ENCODE results near the gene CECR2.
"Not testable (repeated sequence)": the region's sequence is repeated elsewhere in the genome, so short reads cannot be mapped to it uniquely, and the experiment has no call there.

The CECR2 gene

DNA sequence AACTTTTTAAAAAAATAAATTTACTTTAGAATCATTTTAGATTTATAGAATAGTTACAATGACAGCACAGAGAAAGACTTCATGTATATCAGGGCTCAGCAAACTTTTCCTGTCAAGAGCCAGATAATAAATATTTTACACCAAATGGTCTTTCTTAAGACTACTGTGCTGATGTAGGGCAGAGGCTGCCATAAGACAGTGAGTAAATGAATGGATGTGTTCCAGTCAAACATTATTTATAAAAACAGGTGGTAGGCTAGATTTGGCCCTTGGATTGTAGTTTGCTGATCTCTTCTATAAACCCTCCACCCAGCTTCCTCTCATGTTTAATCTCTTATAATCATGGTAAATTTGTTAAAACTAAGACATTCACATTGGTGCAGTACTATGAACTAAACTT is 33.0 kb downstream of the CECR2 start:
- DNase-seq (ENCODE audit: low read depth): no peak

DNA sequence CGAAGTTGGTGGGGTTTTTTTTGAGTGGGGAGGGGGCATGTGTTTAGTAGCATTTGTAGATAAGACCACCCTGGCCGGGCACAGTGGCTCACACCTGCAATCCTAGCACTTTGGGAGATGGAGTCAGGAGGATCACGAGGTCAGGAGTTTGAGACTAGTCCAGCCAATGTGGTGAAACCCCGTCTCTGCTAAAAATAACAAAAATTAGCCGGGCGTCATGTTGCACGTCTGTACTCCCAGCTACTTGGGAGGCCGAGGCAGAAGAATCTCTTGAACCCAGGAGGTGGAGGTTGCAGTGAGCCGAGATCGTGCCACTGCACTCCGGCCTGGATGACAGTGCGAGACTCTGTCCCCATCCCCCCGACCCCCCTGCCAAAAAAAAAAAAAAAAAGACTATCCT is 34.6 kb downstream of the CECR2 start:
- no peak for DNase-seq (ENCODE audit: low read depth)

DNA sequence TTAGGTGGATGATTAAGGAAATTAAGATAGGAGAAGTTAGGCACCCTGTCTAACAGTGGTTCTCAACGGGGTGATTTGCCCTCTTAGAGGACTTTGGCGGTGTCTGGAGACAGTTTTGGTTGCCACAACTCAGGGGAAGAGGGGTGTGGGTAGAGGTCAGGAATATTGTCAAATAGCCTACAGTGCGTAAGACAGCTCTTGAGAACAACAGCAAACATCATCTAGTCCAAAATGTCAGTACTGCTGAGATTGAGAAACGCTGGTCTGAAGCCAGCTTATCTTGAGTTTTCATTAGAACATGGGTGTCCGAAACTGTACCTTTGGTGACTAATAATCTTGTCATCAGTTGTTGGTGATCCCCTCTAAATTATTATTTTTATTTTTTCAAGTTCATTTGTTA is 38.4 kb downstream of the CECR2 start:
- DNase-seq (ENCODE audit: low read depth): no peak

DNA sequence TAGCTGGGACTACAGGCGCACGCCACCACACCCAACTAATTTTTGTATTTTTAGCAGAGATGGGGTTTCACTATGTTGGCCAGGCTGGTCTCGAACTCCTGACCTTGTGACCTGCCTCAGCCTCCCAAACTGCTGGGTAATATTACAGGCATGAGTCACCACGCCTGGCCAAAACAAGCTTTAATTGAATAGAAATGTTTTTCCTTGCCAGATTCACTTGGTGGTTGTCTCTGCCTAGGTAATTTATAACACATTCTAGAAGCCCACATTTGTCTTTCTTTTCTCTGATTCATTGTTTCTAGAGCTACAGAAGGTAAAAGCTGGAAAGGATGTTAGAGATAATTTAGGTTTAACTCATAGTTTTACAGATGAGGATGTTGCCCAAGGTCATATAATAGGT is 41.3 kb downstream of the CECR2 start:
- DNase-seq (ENCODE audit: low read depth): no peak

DNA sequence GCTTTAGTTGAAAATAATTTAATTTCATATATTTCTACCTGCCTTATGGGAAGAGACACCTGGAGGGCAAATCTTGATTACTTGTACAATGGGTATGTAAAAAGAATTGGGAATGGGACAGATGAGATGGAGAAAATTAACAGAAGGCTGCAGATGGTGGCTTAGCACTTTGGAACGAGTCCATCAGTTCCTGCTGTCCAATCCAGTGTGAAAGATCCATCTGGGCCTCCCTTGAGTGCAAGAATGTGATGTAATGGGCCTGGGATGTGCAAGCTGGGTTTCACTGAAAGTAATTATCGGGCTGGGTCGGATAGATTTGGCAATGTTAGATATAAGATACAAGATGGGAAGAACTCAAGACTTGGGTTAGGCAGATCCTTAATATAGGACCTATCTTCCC is 42.0 kb downstream of the CECR2 start:
- DNase-seq (ENCODE audit: low read depth): no peak

DNA sequence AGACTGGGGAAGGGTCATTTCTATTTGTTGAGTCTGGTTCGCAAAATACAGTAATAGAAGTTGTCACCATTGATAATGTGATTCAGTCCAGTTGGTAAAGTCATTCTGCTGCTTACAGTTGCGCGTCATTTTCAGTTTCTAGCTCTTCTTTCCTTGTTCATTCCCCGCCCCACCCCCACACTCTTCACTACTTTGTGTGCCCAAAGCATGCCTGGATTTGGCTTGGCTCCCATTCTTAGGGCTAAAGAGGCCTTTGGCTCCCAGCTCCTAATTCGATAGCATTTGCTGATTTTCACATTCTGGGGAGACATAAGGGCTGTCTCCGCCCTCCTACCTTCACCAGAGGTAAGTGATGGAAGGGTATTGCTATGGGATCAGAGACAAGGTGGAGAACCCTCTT is 43.0 kb downstream of the CECR2 start:
- DNase-seq (ENCODE audit: low read depth): no peak

DNA sequence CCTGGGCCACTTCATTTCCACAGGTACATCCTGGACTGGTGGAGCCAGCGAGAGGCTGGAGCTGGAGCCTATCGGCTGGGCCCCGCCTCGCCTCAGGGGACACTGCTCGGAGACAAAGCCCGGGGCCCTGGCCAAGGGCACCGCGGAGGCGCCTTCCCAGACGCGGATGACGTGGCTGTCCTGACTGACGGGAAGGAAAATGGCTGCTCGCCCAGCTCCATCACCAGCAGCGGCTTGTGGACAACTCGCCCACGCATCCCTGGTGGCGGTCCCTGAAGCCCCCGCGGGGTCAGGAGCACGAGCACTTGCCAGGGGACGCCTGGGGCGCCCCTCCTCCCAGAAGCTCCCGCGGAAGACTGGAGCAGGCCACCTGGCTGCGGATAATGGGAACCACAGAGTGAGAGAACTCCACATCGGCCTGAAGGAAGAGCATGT is 49.6 kb downstream of the CECR2 start:
- no peak for DNase-seq (ENCODE audit: low read depth)

DNA sequence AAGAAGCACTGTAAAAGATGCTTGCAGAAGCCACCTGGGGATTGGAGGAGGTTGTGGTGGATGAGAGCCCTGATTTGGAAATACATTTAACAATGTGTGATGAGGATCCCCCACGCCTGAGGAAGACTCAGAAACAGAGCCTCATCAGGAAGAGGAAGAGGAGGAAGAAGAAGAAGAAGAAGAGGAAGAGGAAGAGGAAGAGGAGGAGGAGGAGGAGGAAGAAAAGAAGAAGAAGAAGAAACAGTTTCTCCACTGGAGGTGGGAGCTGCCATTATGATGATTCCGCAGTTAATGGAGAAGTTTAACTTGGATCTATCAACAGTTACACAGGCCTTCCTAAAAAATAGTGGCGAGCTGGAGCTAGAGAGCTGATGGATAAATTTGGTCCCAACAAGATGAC is 50.1 kb downstream of the CECR2 start:
- no peak for DNase-seq (ENCODE audit: low read depth)

DNA sequence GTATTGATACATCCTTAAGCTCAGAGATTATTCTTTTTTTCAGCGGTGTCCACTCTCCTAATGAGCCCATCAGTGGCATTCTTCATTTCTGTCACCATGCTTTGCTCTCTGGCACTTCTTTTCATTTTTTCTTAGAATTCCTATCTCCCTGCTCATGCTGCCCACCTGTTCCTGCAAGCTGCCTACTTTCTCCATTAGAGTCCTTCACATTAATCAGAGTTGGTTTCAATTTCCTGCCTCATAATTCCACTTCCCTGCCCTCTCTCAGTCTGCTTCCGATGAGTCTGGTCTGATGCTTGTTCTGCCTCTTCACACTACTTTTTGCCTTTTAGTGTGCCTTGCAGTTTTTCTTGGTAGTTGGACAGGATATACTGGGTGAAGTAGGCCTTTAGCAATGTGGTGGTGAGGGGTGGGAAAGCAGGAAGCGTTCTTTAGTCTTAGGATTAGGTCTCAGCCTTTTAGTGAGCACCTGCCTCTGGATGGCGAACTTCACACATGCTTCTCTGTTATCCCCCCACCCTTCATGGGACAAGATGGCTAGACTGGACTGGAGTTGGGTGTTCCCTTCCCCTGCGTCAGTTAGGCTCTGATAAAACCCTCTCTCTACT is 53.6 kb downstream of the CECR2 start:
- no peak for DNase-seq (ENCODE audit: low read depth)

DNA sequence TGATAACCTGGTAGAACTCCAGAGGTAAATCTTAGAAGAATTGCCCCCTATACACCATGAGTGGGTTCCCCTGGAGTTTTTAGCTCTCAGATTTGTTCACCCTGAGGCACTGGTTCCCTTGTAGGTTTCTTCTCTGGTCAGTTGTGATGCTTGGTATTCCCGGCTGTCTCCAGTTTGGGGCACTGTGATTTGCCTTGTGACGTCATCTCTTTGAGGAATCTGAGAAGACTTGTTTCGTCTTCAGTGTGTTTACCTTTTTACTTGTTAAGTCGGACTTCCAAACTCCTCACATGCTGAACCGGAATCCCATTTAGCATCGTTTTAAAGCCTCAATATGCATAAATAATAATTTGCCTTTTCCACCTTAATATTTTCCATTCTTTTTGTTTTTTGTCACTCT is 54.4 kb downstream of the CECR2 start:
- DNase-seq (ENCODE audit: low read depth): no peak

DNA sequence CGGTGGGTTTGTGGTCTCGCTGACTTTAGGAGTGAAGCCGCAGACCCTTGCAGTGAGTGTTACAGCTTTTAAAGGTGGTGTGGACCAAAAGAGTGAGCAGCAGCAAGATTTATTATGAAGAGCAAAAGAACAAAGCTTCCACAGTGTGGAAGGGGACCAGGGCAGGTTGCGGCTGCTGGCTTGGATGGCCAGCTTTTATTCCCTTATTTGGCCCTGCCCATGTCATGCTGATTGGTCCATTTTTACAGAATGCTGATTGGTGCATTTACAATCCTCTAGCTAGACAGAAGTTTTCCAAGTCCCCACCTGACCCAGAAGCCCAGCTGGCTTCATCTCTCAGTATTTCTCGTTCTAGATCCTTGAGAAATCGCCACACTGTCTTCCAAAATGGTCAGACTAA is 58.3 kb downstream of the CECR2 start:
- DNase-seq (ENCODE audit: low read depth): not testable (repeated sequence)

DNA sequence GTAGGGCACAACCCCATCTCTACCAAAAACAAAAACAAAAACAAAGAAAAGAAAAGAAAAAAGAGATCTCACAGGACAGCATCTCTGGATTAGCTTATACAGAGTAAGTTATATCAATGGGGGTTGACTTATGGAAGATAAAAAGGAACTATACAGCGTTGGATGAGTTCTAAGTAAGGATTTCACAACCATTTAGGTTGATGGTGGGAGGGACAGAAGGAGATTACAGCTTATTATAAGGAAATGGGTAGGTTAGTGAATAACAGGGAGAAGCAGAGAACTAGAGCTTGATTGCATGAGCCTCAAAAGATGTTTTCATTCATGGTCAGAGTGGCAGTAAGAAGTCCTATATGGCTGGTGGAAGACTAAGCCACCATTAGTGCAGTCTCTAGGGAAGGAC is 60.3 kb downstream of the CECR2 start:
- no peak for DNase-seq (ENCODE audit: low read depth)

DNA sequence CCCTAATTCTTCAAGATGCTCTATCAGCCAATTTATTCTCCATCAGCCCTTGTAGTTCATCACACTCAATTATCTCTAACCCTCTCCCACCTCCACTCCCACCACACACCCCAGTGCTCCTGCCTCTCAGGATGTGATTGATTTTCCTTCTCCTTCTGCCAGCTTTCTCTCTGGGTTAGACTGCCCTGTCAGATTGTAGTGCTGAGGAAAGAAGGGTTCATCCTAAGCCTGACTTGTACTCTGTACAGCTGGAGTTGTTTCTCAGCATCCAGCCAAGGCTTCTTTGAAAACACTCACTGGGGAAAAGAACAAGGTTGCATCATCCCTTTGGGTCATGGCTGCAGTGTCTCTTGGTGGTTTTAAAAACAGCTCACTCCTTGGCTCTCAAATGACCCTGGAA is 61.2 kb downstream of the CECR2 start:
- DNase-seq (ENCODE audit: low read depth): no peak

DNA sequence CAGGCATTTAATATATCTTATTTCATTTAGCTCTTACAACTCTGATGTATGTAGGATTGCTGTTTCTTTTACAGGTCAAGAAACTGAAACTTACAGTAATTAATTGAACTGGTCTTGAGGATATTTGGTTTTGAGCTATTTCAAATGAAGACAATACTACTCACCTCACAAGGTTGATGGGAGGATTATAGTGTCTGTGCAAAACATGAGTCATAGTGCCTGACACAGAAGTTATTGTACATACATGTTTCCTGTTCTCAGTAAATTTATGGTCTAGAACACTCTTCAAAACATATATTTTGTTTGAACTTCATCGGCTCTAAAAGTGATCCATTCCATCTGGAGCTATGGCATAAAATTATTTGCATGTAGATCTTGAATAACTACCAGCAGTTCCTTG is 61.9 kb downstream of the CECR2 start:
- DNase-seq (ENCODE audit: low read depth): no peak

DNA sequence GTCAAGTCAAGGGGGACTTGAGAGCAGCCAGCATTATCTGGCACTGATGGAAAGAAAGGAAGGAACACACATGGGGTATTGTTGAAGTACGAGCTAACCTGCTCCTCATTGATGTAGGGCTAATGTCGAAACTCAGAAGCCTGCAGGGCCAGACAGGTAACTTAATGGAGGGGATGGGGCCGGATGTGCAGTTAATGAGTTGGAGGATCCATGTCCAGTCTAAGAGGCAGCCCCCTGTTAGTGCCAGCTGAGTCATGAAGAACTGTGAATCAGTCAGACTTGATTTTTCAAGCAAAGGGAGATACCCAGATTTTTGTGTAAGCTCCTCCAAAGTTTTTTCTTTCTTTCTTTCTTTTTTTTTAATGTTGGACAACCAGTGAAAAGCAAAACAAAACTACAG is 65.6 kb downstream of the CECR2 start:
- no peak for DNase-seq (ENCODE audit: low read depth)

DNA sequence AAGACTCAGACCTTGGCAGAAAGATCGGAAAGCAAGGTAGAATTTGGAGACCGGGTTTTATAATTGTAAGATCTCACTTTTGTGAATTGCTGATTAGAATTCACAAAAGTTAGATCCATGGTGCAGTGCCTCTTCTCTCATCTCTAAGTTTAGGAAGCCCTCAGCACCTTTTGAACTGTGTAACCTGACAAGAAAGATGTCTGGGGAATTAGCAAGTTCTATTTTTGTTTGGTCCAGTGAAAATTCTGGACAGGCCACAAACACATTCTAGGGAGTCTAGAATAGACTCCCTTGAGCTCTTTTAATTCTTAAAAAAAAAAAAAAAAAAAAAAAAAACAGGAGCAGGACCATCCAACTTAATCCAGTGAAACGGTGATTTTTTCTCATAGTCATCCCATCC is 66.1 kb downstream of the CECR2 start:
- no peak for DNase-seq (ENCODE audit: low read depth)

DNA sequence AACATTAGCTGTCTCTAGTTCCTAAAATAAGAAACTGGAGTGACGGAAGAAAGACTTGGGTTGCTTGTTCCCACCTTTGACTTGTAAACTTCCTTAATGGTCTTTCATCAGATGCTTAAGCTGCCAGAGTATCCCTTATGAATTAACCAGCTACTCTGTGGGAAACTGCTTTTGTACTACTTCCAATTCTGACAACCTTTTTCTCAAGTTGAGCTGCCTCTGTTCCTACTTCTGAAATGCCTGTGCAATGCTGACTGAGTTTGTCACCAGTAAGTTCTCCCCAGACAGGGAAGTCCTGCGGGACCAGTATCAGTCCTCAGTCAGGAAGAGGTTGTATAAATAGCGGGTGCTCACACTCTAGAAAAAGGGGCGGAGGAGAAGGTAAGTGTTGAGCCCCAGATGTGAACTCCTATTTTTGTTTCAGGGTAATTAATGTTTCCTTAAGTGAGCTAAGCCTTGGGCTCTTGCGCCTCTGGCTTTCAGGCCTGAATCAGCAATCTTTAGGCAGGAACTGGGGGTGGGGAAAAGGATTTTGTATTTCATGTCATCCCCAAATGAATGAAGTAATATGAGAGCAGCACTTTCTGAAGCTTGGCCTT is 67.2 kb downstream of the CECR2 start:
- DNase-seq (ENCODE audit: low read depth): no peak

DNA sequence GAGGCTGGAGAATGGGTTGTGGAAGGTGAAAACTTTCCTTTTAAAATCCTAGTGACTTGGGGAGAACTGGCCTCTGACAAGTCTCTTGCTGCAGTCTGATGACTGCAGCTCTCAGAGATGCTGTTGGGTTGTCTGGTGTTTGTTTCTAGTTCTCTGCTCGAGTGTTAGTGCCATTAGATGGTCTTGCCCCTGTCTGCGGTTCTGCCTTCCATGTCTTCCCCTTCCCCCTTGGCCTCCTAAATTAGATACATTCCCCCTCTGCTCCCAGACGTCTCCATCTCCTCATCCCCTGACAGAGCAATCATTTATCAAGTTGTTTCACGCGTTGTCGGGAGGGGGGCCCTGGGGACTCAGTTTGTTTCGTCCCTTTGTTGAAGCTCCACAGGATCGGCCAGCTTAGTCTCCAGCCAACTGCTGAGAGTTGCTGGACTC is 67.7 kb downstream of the CECR2 start:
- DNase-seq (ENCODE audit: low read depth): no peak

DNA sequence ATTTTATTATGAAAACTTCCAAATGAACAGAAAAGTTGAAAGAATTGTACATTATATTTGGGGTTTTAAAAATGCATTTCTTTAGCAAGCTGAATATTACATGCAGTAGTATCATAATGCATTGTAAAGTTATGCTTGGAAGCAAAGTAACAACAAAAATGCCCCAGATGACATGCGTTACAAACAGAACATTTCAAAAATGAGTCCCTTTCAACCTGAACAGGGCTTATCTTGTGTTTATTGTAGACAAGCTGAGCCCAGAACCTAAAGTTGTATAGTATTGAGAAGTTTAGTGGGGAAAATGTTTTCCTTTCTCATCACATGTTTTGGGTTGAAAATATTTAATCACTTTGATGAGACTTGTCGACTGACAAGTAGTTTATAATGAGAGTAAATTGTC is 68.8 kb downstream of the CECR2 start:
- DNase-seq (ENCODE audit: low read depth): no peak

DNA sequence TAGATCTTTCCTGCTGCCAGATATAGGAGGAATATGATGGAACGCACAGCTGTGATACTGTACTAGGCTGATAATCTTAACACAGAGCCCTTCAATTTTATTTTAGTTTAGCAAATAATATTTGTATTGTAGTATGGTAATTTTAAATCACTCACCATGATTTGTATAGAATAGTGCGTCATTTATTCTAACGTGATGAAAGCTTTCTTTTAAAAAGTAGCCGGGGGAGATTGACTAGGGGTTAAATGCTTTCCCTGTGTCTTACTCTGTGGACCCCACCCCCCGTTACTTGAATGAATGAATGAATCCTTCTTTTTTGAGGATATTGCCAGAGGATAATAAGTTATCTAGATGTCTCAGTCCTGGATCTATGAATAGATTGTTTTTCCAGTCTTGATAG is 72.1 kb downstream of the CECR2 start:
- no peak for DNase-seq (ENCODE audit: low read depth)

DNA sequence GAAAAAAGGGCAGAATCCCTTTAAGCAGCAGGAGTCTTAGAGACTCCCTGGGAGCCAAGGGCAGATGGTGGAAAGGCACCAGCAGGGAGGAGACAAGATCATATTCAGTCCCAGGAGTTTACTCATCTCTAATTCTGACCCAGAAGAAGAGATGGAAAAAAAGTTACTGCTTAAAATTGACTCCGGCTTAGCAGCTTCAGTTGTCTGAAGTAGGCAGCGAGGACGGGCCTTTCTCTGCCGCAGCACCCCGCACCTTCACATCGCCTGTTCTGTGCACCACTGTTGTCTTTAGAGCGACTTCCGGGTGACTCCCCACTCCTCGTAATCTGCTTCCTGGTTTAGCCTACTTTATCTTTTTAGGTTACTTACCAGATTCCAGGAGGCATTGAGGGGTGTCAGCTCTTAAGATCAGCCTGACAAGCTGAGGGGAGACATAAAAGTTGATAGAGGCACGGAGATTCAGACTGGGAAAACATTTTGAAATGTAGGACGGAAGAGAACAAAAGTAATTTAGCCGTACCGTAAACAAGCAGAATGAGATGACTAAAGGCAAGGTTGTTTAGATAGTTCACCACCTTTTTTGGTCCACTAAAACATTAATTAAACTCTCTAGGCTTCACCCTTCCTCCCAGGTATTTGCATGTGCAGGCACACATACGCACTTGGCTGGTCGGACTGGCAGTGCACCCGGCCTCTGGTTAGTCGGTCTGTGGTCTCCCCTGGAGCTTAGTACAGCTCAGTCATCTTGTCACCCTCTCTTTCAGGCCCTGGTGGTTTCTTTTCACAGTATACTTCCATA is 74.3 kb downstream of the CECR2 start:
- no peak for DNase-seq (ENCODE audit: low read depth)

DNA sequence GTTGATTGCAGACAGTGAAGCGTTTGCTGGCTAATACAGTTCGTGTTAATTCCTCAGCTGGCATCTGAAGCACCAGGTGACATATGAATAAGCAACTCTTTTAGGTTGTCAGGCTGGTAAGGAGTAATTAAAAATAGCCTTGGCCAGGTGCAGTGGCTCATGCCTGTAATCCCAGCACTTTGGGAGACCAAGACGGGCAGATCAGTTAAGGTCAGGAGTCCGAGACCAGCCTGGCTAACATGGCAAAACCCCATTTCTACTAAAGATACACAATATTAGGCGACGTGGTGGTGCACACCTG is 74.9 kb downstream of the CECR2 start:
- DNase-seq (ENCODE audit: low read depth): no peak

DNA sequence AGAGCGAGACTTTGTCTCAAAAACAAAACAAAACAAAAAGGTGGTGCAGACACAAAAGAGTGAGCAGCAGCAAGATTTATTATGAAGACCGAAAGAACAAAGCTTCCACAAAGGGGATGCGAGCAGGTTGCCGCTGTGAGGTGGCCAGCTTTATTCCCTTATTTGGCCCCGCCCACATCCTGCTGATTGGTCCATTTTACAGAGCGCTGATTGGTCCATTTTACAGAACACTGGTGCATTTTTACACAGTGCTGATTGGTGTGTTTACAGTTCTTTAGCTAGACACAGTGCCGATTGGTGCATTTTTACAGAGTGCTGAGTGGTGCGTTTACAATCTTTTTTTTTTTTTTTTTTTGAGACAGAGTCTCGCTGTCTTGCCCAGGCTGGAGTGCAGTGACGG is 77.4 kb downstream of the CECR2 start:
- DNase-seq (ENCODE audit: low read depth): no peak

DNA sequence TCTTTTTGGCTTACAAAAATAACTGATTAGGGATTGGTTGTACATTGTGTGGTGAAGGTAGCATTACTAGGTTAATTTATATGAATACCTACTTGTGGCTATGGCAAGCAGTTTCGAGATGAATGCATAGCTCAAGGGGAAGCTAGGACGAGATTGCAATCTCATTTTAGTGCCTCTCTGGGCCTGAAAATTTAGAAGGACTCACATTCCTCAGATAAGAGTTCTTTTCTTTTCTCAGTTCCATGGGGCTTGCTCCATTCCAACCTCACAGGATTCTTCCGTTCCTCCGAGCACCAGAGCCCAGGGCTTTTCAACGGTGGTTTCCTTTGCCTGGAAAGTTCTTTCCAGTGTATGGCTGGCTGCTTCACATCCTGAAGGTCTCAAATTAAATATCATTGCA is 82.1 kb downstream of the CECR2 start:
- DNase-seq (ENCODE audit: low read depth): no peak

Data from GM04504 (cell line).